Loucy (cell line): ENCODE data around the gene TDRD3.

Experiments used
- H2AFZ ChIP-seq: fragments of 200-600 bp; sonication (generic); 2 replicates; pipeline ENCODE4 v1.6.0; 2016; ENCODE audit warnings: antibody characterized with exemption, mild to moderate bottlenecking, low read length, moderate library complexity
- H3F3A ChIP-seq: fragments of 200-600 bp; 2 replicates; pipeline ENCODE4 v1.6.0; 2016; ENCODE audit warnings: antibody characterized with exemption, low read depth, mild to moderate bottlenecking
- H3K27me3 ChIP-seq: fragments of 200-600 bp; sonication (generic); 2 replicates; pipeline ENCODE4 v1.6.1; 2014; ENCODE audit warnings: low read length, mild to moderate bottlenecking; ENCODE audit not compliant: insufficient read depth, poor library complexity, severe bottlenecking
- H3K36me3 ChIP-seq: fragments of 200-600 bp; sonication (generic); 2 replicates; pipeline ENCODE4 v1.6.1; 2016; ENCODE audit warnings: low read length; ENCODE audit not compliant: insufficient read depth
- H3K4me1 ChIP-seq: fragments of 200-600 bp; sonication (generic); 2 replicates; pipeline ENCODE4 v1.5.1; 2014; ENCODE audit warnings: low read length, mild to moderate bottlenecking; ENCODE audit not compliant: insufficient read depth, poor library complexity, severe bottlenecking
- H3K4me2 ChIP-seq: fragments of 200-600 bp; sonication (generic); 2 replicates; pipeline ENCODE4 v1.6.0; 2014; ENCODE audit warnings: antibody characterized with exemption, low read length, low read depth, mild to moderate bottlenecking; ENCODE audit not compliant: poor library complexity, severe bottlenecking
- H3K4me3 ChIP-seq: fragments of 200-600 bp; sonication (generic); 2 replicates; pipeline ENCODE4 v1.5.1; 2014; ENCODE audit warnings: low read length, mild to moderate bottlenecking, mixed read lengths; ENCODE audit not compliant: poor library complexity, severe bottlenecking
- H3K79me2 ChIP-seq: fragments of 200-600 bp; sonication (generic); 2 replicates; pipeline ENCODE4 v1.6.1; 2014; ENCODE audit warnings: low read length; ENCODE audit not compliant: insufficient read depth
- H3K9ac ChIP-seq: fragments of 200-600 bp; sonication (generic); 2 replicates; pipeline ENCODE4 v1.6.0; 2014; ENCODE audit warnings: mild to moderate bottlenecking, low read depth, low read length, moderate library complexity; ENCODE audit not compliant: poor library complexity, severe bottlenecking
- H3K9me2 ChIP-seq: fragments of 200-600 bp; sonication (generic); replicated peaks from 2 replicates; pipeline ENCODE4 v1.6.1; 2016; ENCODE audit warnings: low read depth, low read length, mixed read lengths
- H3K9me3 ChIP-seq: fragments of 200-600 bp; sonication (generic); 2 replicates; pipeline ENCODE4 v1.6.1; 2014; ENCODE audit warnings: mild to moderate bottlenecking, antibody characterized with exemption, low read length, low read depth; ENCODE audit not compliant: insufficient read depth
- H4K20me1 ChIP-seq: fragments of 200-600 bp; sonication (generic); 2 replicates; pipeline ENCODE4 v1.6.0; 2014; ENCODE audit warnings: antibody characterized with exemption, low read length, mild to moderate bottlenecking; ENCODE audit not compliant: insufficient read depth, poor library complexity, severe bottlenecking
- CTCF ChIP-seq: fragments of 200-600 bp; sonication (generic); conservative IDR thresholded peaks from 2 replicates; pipeline ENCODE4 v1.5.1; 2014; ENCODE audit warnings: mild to moderate bottlenecking, antibody characterized with exemption, low read length
- EZH2phosphoT487 ChIP-seq: fragments of 200-600 bp; IDR thresholded peaks from 2 replicates; pipeline ENCODE4 v1.6.1; 2018; ENCODE audit warnings: antibody characterized with exemption, mild to moderate bottlenecking, moderate library complexity, borderline replicate concordance

TDRD3 gene

GRCh38 chr13:60467098-60467497 is 70.1 kb downstream of the TDRD3 start:
- H3K79me2 ChIP-seq = no peaks in the 10 kb centered on the region
- TF ChIP-seq EZH2phosphoT487 (no peak), CTCF (no peak)
- no peaks in the 10 kb centered on the region for H3K9me2 ChIP-seq
- no peak overlapping the region for H3K4me3 ChIP-seq
- H3K4me1 ChIP-seq = peaks cover 12% of the 10 kb centered on the region
- H3K36me3 ChIP-seq = peaks cover 2% of the 10 kb centered on the region; the same call in 1 of the 2 replicates
- no peaks in the 10 kb centered on the region for H3K27me3 ChIP-seq
- H4K20me1 ChIP-seq = peaks cover 4% of the 10 kb centered on the region
- H3F3A ChIP-seq = no peaks in the 10 kb centered on the region
- no peaks in the 10 kb centered on the region for H3K9me3 ChIP-seq
- H3K9ac ChIP-seq = no peak overlapping the region
- no peak overlapping the region for H2AFZ ChIP-seq
- H3K4me2 ChIP-seq = no peak overlapping the region

GRCh38 chr13:60479273-60479672 is 82.3 kb downstream of the TDRD3 start:
- H4K20me1 ChIP-seq = no peaks in the 10 kb centered on the region
- no peak overlapping the region for H3K4me2 ChIP-seq

GRCh38 chr13:60482012-60482411 is 85.0 kb downstream of the TDRD3 start:
- H3K9ac ChIP-seq = no peak overlapping the region
- H3K4me3 ChIP-seq = no peak overlapping the region
- H3K4me2 ChIP-seq = no peak overlapping the region
- H3K9me2 ChIP-seq = no peaks in the 10 kb centered on the region
- TF ChIP-seq EZH2phosphoT487 (no peak), CTCF (no peak)
- no peak overlapping the region for H2AFZ ChIP-seq
- no peaks in the 10 kb centered on the region for H3K79me2 ChIP-seq
- H3K4me1 ChIP-seq = no peaks in the 10 kb centered on the region
- peaks cover 28% of the 10 kb centered on the region for H3K36me3 ChIP-seq
- H4K20me1 ChIP-seq = no peaks in the 10 kb centered on the region
- H3K9me3 ChIP-seq = no peaks in the 10 kb centered on the region; the same call in 1 of the 2 replicates
- no peaks in the 10 kb centered on the region for H3F3A ChIP-seq
- no peaks in the 10 kb centered on the region for H3K27me3 ChIP-seq

More at GRCh38 chr13:60479273-60479672, 82.3 kb downstream of the TDRD3 start:
- no peak for TF ChIP-seq EZH2phosphoT487
- no peak for TF ChIP-seq CTCF
- peaks cover 5% of the 10 kb centered on the region; the same call in 1 of the 2 replicates for H3K9me3 ChIP-seq
- H3K79me2 ChIP-seq = no peaks in the 10 kb centered on the region
- H2AFZ ChIP-seq = no peak overlapping the region
- H3K9me2 ChIP-seq = no peaks in the 10 kb centered on the region
- peaks cover 12% of the 10 kb centered on the region; the same call in 1 of the 2 replicates for H3K36me3 ChIP-seq
- H3F3A ChIP-seq = no peaks in the 10 kb centered on the region
- H3K4me3 ChIP-seq = no peak overlapping the region
- H3K9ac ChIP-seq = no peak overlapping the region
- H3K27me3 ChIP-seq = no peaks in the 10 kb centered on the region
- H3K4me1 ChIP-seq = no peaks in the 10 kb centered on the region
